H9 (cell line): Measurements from ENCODE around the gene RIPPLY2. TPM values are rescaled to one million over a fixed set of nuclear protein-coding genes. Genes with fewer than 3 reads are reported as not detected.

Experiments
- DNase-seq: peaks from one replicate; pipeline ENCODE4 v3.0.0-alpha.2; 2017
- H2AFZ ChIP-seq: one replicate; pipeline ENCODE4 v1.6.1; 2013; ENCODE audit warnings: mild to moderate bottlenecking, low read length, control low read depth, moderate library complexity
- H2AK5ac ChIP-seq: 2 replicates; pipeline ENCODE4 v1.6.1; 2013; ENCODE audit warnings: low read length, control low read depth, mixed read lengths; ENCODE audit not compliant: insufficient read length
- H2BK120ac ChIP-seq: one replicate; pipeline ENCODE4 v1.6.1; 2013; ENCODE audit warnings: low read depth, mild to moderate bottlenecking, low read length, control low read depth, inconsistent platforms; ENCODE audit not compliant: poor library complexity, severe bottlenecking
- H2BK12ac ChIP-seq: 2 replicates; pipeline ENCODE4 v1.6.1; 2013; ENCODE audit warnings: low read length, control low read depth, mixed read lengths, low read depth; ENCODE audit not compliant: insufficient read length
- H2BK15ac ChIP-seq: 2 replicates; pipeline ENCODE4 v1.6.1; 2013; ENCODE audit warnings: low read depth, low read length, control low read depth
- H2BK20ac ChIP-seq: one replicate; pipeline ENCODE4 v1.6.1; 2013; ENCODE audit warnings: low read depth, mild to moderate bottlenecking, low read length, control low read depth, inconsistent platforms; ENCODE audit not compliant: poor library complexity, severe bottlenecking
- H2BK5ac ChIP-seq: 2 replicates; pipeline ENCODE4 v1.6.1; 2013; ENCODE audit warnings: low read length, control low read depth, mixed read lengths; ENCODE audit not compliant: insufficient read length
- H3K14ac ChIP-seq: 2 replicates; pipeline ENCODE4 v1.6.1; 2013; ENCODE audit warnings: low read length, control low read depth; ENCODE audit not compliant: insufficient read depth
- H3K18ac ChIP-seq: 2 replicates; pipeline ENCODE4 v1.6.1; 2013; ENCODE audit warnings: low read depth, mild to moderate bottlenecking, mixed read lengths, low read length, control low read depth; ENCODE audit not compliant: insufficient read length
- H3K23ac ChIP-seq: 2 replicates; pipeline ENCODE4 v1.6.1; 2013; ENCODE audit warnings: low read length, control low read depth, mixed read lengths, low read depth; ENCODE audit not compliant: insufficient read length
- H3K23me2 ChIP-seq: 2 replicates; pipeline ENCODE4 v1.6.1; 2013; ENCODE audit warnings: low read depth, mild to moderate bottlenecking, mixed read lengths, low read length, control low read depth; ENCODE audit not compliant: insufficient read length, poor library complexity, severe bottlenecking
- H3K27ac ChIP-seq: 2 replicates; pipeline ENCODE4 v1.5.1; 2013; ENCODE audit warnings: low read length, control low read depth, mixed read lengths, low read depth; ENCODE audit not compliant: insufficient read length
- H3K27me3 ChIP-seq: 2 replicates; pipeline ENCODE4 v1.6.1; 2013; ENCODE audit warnings: low read length, control low read depth, inconsistent platforms; ENCODE audit not compliant: insufficient read depth
- H3K4ac ChIP-seq: 2 replicates; pipeline ENCODE4 v1.6.1; 2013; ENCODE audit warnings: low read depth, mild to moderate bottlenecking, control low read depth, inconsistent platforms, low read length, moderate library complexity
- H3K4me1 ChIP-seq: 2 replicates; pipeline ENCODE4 v1.6.1; 2013; ENCODE audit warnings: low read length, control low read depth, inconsistent platforms; ENCODE audit not compliant: insufficient read depth
- H3K4me2 ChIP-seq: 2 replicates; pipeline ENCODE4 v1.6.1; 2013; ENCODE audit warnings: low read length, control low read depth, mixed read lengths; ENCODE audit not compliant: insufficient read length, insufficient read depth
- H3K56ac ChIP-seq: 2 replicates; pipeline ENCODE4 v1.6.1; 2013; ENCODE audit warnings: low read depth, mild to moderate bottlenecking, mixed read lengths, low read length, control low read depth; ENCODE audit not compliant: insufficient read length
- H3K79me1 ChIP-seq: 2 replicates; pipeline ENCODE4 v1.6.1; 2013; ENCODE audit warnings: low read depth, mild to moderate bottlenecking, moderate library complexity, low read length, control low read depth, inconsistent platforms; ENCODE audit not compliant: insufficient read depth, poor library complexity, severe bottlenecking
- H3K79me2 ChIP-seq: 2 replicates; pipeline ENCODE4 v1.6.1; 2013; ENCODE audit warnings: low read length, control low read depth, inconsistent platforms; ENCODE audit not compliant: insufficient read depth
- H3K9ac ChIP-seq: 2 replicates; pipeline ENCODE4 v1.6.1; 2013; ENCODE audit warnings: low read length, control low read depth, mixed read lengths; ENCODE audit not compliant: insufficient read length; ENCODE audit errors: extremely low read depth
- H3K9me3 ChIP-seq: one replicate; pipeline ENCODE4 v1.6.1; 2013; ENCODE audit warnings: low read depth, low read length, inconsistent platforms; ENCODE audit not compliant: control insufficient read depth
- H3T11ph ChIP-seq: one replicate; pipeline ENCODE4 v1.6.1; 2013; ENCODE audit warnings: mild to moderate bottlenecking, low read length, control low read depth, inconsistent platforms
- H4K20me1 ChIP-seq: one replicate; pipeline ENCODE4 v1.6.1; 2013; ENCODE audit not compliant: control insufficient read depth, insufficient read length, insufficient read depth
- H4K5ac ChIP-seq: 2 replicates; pipeline ENCODE4 v1.6.1; 2013; ENCODE audit warnings: low read depth, mild to moderate bottlenecking, mixed read lengths, low read length, control low read depth; ENCODE audit not compliant: insufficient read length
- H4K8ac ChIP-seq: replicated peaks from 2 replicates; pipeline ENCODE4 v1.6.1; 2013; ENCODE audit warnings: low read length, control low read depth, mixed read lengths, low read depth; ENCODE audit not compliant: insufficient read length
- H4K91ac ChIP-seq: 2 replicates; pipeline ENCODE4 v1.6.1; 2013; ENCODE audit warnings: low read depth, mild to moderate bottlenecking, moderate library complexity, mixed read lengths, low read length, control low read depth; ENCODE audit not compliant: insufficient read length
- H3K27ac Mint-ChIP-seq, 3 experiments: 2 replicates in 2 of 3; 3 replicates in 1 of 3; pipeline ENCODE4 v1.8.0; 2020 to 2021; ENCODE audit warnings: mixed read lengths in 3 of 3, mild to moderate bottlenecking in 1 of 3, moderate library complexity in 1 of 3
- H3K27me3 Mint-ChIP-seq: 2 replicates; pipeline ENCODE4 v1.8.0; 2021; ENCODE audit warnings: low read depth, mild to moderate bottlenecking, moderate library complexity, mixed read lengths
- H3K36me3 Mint-ChIP-seq, 3 experiments: 2 replicates in 2 of 3; 3 replicates in 1 of 3; pipeline ENCODE4 v1.8.0; 2020 to 2021; ENCODE audit warnings: low read depth in 3 of 3, mixed read lengths in 3 of 3; ENCODE audit not compliant: insufficient read depth in 1 of 3
- H3K4me1 Mint-ChIP-seq, 2 experiments: 2 replicates each; pipeline ENCODE4 v1.8.0; 2020; ENCODE audit warnings: mixed read lengths in 2 of 2
- H3K4me3 Mint-ChIP-seq, 2 experiments: 2 replicates in 1 of 2; 3 replicates in 1 of 2; pipeline ENCODE4 v1.8.0; 2020 to 2021; ENCODE audit warnings: mild to moderate bottlenecking in 2 of 2, mixed read lengths in 2 of 2, moderate library complexity in 1 of 2
- H3K9me3 Mint-ChIP-seq, 2 experiments: 2 replicates in 1 of 2; 3 replicates in 1 of 2; pipeline ENCODE4 v1.8.0; 2020; ENCODE audit warnings: mild to moderate bottlenecking in 2 of 2, mixed read lengths in 2 of 2, moderate library complexity in 1 of 2
- WGBS: extraction: QIAGEN DNeasy Blood & Tissue Kit; methylation state at CpG from one replicate; pipeline ENCODE4 v1.1.7; 2013; ENCODE audit warnings: missing lambda C conversion rate, low lambda C conversion rate, mixed read lengths; ENCODE audit not compliant: insufficient read length; ENCODE audit errors: extremely low coverage; 5-methylcytosine and 5-hydroxymethylcytosine counted together
- total RNA-seq: library from RNA; stranded (reverse); gene quantifications from 2 replicates; pipeline ENCODE4 v1.2.1, GENCODE V29; 2021
- TF ChIP-seq, protein P1 (sequence below): fragments of 200-600 bp; sonication (generic); conservative IDR thresholded peaks from 3 replicates; pipeline ENCODE4 v1.8.0; 2021; ENCODE audit warnings: antibody characterized with exemption, mild to moderate bottlenecking

RIPPLY2 gene
- total RNA-seq, 1 experiment from 2014 or later, result 0.90 TPM

GRCh38 chr6:83891586-83891985 lies 38.4 kb downstream of the RIPPLY2 start:
- H3K23me2 ChIP-seq, result no peaks in the 10 kb centered on the region
- no peak overlapping the region for H3K56ac ChIP-seq
- DNase-seq, result no peak
- no peak overlapping the region for H2AFZ ChIP-seq
- H3K27me3 ChIP-seq, result no peaks in the 10 kb centered on the region
- H2BK12ac ChIP-seq, result no peak overlapping the region
- no peak overlapping the region for H2BK15ac ChIP-seq
- no peaks in the 10 kb centered on the region for H3K9me3 Mint-ChIP-seq
- no peak overlapping the region for H4K91ac ChIP-seq
- no peak overlapping the region for H2BK120ac ChIP-seq
- H3K4me1 ChIP-seq, result no peaks in the 10 kb centered on the region
- TF ChIP-seq, protein P1, sequence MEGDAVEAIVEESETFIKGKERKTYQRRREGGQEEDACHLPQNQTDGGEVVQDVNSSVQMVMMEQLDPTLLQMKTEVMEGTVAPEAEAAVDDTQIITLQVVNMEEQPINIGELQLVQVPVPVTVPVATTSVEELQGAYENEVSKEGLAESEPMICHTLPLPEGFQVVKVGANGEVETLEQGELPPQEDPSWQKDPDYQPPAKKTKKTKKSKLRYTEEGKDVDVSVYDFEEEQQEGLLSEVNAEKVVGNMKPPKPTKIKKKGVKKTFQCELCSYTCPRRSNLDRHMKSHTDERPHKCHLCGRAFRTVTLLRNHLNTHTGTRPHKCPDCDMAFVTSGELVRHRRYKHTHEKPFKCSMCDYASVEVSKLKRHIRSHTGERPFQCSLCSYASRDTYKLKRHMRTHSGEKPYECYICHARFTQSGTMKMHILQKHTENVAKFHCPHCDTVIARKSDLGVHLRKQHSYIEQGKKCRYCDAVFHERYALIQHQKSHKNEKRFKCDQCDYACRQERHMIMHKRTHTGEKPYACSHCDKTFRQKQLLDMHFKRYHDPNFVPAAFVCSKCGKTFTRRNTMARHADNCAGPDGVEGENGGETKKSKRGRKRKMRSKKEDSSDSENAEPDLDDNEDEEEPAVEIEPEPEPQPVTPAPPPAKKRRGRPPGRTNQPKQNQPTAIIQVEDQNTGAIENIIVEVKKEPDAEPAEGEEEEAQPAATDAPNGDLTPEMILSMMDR, result no peak
- no peak overlapping the region for H3K4me2 ChIP-seq
- no peak overlapping the region for H3K27ac ChIP-seq
- H4K20me1 ChIP-seq, result no peaks in the 10 kb centered on the region
- H3K9me3 ChIP-seq, result no peaks in the 10 kb centered on the region
- H3K27ac Mint-ChIP-seq, result no peak overlapping the region; a peak in 2 of 7 replicates
- H2BK20ac ChIP-seq, result no peak overlapping the region
- H3K9ac ChIP-seq, result no peak overlapping the region
- no peak overlapping the region for H2AK5ac ChIP-seq
- H4K5ac ChIP-seq, result no peak overlapping the region
- no peak overlapping the region for H3K23ac ChIP-seq
- no peak overlapping the region for H3K18ac ChIP-seq
- H3K14ac ChIP-seq, result no peak overlapping the region
- no CpG with 5 or more reads among the region's 4 CpGs for WGBS
- H3K79me2 ChIP-seq, result no peaks in the 10 kb centered on the region
- H3K79me1 ChIP-seq, result no peaks in the 10 kb centered on the region
- no peak overlapping the region for H3K4me3 Mint-ChIP-seq
- no peak overlapping the region for H3K4ac ChIP-seq
- no peak overlapping the region for H3T11ph ChIP-seq
- peaks cover 0 to 6% (median 0%) of the 10 kb centered on the region in 3 experiments; a peak in 3 of 7 replicates for H3K36me3 Mint-ChIP-seq
- H4K8ac ChIP-seq, result no peak overlapping the region
- H3K27me3 Mint-ChIP-seq, result no peaks in the 10 kb centered on the region
- H3K4me1 Mint-ChIP-seq, result peaks cover 12% of the 10 kb centered on the region in 2 experiments
- no peak overlapping the region for H2BK5ac ChIP-seq
